Stimulated activated CD8-positive, alpha-beta memory T cell treated with anti-CD3 and anti-CD28 coated beads, Interleukin-2, amount 100 ng/mL, for 48 hours (primary cell): ENCODE data around the gene KRCC1.
"Not testable (repeated sequence)": the region's sequence is repeated elsewhere in the genome, so short reads cannot be mapped to it uniquely, and the experiment has no call there.

Experiments
- DNase-seq, 2 donors: peaks; one replicate each; pipeline ENCODE4 v3.0.0-alpha.2; 2020; ENCODE audit warnings: low read depth in 2 of 2

KRCC1 gene

GRCh38 chr2:88002359-88002707 is 53.2 kb downstream of the KRCC1 start:
- no peak for DNase-seq

GRCh38 chr2:88000474-88000873 is 55.1 kb downstream of the KRCC1 start:
- DNase-seq, result not testable (repeated sequence)

GRCh38 chr2:87996570-87996969 is 59.0 kb downstream of the KRCC1 start:
- no peak for DNase-seq

GRCh38 chr2:87995756-87996155 is 59.8 kb downstream of the KRCC1 start:
- DNase-seq, result no peak

GRCh38 chr2:87994304-87994850 is 61.2 kb downstream of the KRCC1 start:
- not testable (repeated sequence) for DNase-seq

- DNase-seq, result not testable (repeated sequence)
Measured at GRCh38 chr2:87992569-87992968, 63.0 kb downstream of the KRCC1 start.

- not testable (repeated sequence) for DNase-seq
Measured at GRCh38 chr2:87987473-87987872, 68.1 kb downstream of the KRCC1 start.

- DNase-seq, result not testable (repeated sequence)
Measured at GRCh38 chr2:87985902-87986301, 69.7 kb downstream of the KRCC1 start.

- DNase-seq, result not testable (repeated sequence)
Measured at GRCh38 chr2:87981182-87981581, 74.4 kb downstream of the KRCC1 start.
